Measurements from ENCODE around the gene MGLL. TPM values are rescaled to one million over a fixed set of nuclear protein-coding genes. Genes with fewer than 3 reads are reported as not detected.

Gene MGLL
- total RNA-seq, 4 donors from 2014 or later, result 26.5 to 50.2 (median 43.8) TPM

DNA sequence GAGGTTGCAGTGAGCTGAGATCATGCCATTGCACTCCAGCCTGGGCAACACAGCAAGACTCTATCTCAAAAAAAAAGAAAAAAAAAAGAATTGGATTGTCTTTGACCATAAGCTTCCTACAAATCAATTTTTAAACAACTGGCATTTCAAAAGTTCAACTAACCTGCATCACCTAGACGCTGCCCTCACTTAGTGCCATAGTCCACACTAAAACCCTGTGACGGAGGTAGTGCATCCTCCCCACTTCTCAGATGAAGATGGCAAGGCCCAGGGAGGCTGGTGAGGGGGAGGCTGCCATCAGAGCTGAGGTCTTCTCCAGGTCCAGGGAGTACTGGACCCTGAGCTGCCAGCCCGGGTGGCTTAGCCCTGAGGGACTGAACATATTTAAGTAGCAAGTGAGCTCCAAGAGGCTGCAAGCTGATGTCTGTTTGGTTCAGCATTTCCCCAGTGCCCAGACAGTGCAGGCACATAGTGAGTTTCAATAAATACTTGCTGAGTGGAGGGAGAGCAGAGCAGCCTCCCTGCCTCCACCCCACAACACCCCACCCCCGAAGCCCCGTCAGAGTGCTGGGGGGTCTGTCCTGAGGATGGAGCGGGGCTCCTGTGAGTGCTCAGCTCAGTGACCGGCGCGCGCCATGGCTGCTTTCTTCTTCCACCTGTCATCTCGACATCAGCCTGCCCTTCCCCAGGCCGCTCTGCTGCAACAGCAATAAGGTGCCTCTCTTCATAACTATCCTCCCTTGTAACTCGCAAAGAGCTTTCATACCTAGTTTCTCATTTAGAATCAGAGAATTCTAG lies 52.8 kb downstream of the MGLL start:
- Histone ChIP-seq H3K36me3 (no peaks in the 10 kb centered on the region), H3K27ac (peak overlapping the region; percentile 42 to 82 (median 68)), H3K4me3 (no peak overlapping the region), H3K9me3 (no peaks in the 10 kb centered on the region), H3K27me3 (no peaks in the 10 kb centered on the region), H3K4me1 (peaks cover 16 to 45% of the 10 kb centered on the region in 2 donors)
- intact Hi-C loops (cut with DNase I; ENCODE audit: low total_unique reads), result loop anchor here (10.0 kb wide), 1 partner anchor 185 kb away; no protein-coding TSS in a partner anchor
- DNase-seq, result no peak
- TF ChIP-seq, protein P1, sequence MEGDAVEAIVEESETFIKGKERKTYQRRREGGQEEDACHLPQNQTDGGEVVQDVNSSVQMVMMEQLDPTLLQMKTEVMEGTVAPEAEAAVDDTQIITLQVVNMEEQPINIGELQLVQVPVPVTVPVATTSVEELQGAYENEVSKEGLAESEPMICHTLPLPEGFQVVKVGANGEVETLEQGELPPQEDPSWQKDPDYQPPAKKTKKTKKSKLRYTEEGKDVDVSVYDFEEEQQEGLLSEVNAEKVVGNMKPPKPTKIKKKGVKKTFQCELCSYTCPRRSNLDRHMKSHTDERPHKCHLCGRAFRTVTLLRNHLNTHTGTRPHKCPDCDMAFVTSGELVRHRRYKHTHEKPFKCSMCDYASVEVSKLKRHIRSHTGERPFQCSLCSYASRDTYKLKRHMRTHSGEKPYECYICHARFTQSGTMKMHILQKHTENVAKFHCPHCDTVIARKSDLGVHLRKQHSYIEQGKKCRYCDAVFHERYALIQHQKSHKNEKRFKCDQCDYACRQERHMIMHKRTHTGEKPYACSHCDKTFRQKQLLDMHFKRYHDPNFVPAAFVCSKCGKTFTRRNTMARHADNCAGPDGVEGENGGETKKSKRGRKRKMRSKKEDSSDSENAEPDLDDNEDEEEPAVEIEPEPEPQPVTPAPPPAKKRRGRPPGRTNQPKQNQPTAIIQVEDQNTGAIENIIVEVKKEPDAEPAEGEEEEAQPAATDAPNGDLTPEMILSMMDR (IDR thresholded peaks at IDR 0.05 in 4 of 5, conservative IDR thresholded peaks at IDR 0.05 in 1 of 5), result no peak
- TF ChIP-seq POLR2A (IDR thresholded peaks at IDR 0.05), result no peak
- ATAC-seq, result no peak
- in situ Hi-C loops (cut with MboI; ENCODE audit: low sequenced_read_pairs in 4 of 4), result no loop called here

- Histone ChIP-seq H3K4me3 (no peak overlapping the region), H3K4me1 (peaks cover 19 to 49% of the 10 kb centered on the region in 2 donors)
Measured at GRCh38 chr3:127768346-127769008, 53.8 kb downstream of the MGLL start.

DNA sequence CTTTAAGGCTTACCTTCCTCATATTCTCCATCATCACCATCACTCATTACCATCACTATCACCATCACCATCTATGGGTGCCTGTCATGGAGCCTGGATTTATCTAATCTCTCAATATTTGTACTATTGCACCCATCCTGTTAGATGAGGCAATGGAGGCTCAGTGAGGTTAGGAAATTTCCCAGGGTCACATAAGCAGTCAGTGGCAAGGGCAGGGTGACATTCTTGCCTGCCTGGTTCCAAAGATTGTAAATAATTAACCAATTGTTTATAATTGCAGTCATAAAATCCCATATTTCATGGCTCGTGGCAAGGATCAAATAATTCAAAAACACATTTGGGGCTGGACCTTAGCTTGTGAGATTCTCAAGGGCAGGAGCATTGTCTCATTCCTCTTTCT lies 55.2 kb downstream of the MGLL start:
- Histone ChIP-seq H3K4me1 (peaks cover 30 to 54% of the 10 kb centered on the region in 2 donors), H3K27ac (peak overlapping the region in 1 of 4 donors; percentile 82), H3K27me3 (no peaks in the 10 kb centered on the region), H3K36me3 (no peaks in the 10 kb centered on the region), H3K9me3 (no peaks in the 10 kb centered on the region), H3K4me3 (no peak overlapping the region)
- DNase-seq (no peak), ATAC-seq (no peak)
- in situ Hi-C loops (cut with MboI; ENCODE audit: low sequenced_read_pairs in 4 of 4), result no loop called here
- TF ChIP-seq, protein P1 (IDR thresholded peaks at IDR 0.05 in 4 of 5, conservative IDR thresholded peaks at IDR 0.05 in 1 of 5), result no peak
- TF ChIP-seq POLR2A (IDR thresholded peaks at IDR 0.05), result no peak
- intact Hi-C loops (cut with DNase I; ENCODE audit: low total_unique reads), result loop anchor here (10.0 kb wide), 1 partner anchor 188 kb away; no protein-coding TSS in a partner anchor

More at GRCh38 chr3:127768346-127769008, 53.8 kb downstream of the MGLL start:
- intact Hi-C loops (cut with DNase I; ENCODE audit: low total_unique reads) (loop anchor here (10.0 kb wide), 1 partner anchor 186 kb away; no protein-coding TSS in a partner anchor), in situ Hi-C loops (cut with MboI; ENCODE audit: low sequenced_read_pairs in 4 of 4) (no loop called here)
- H3K36me3 ChIP-seq, result no peaks in the 10 kb centered on the region
- DNase-seq, result peak in 1 of 2 donors; percentile 67
- H3K9me3 ChIP-seq, result no peaks in the 10 kb centered on the region
- H3K27me3 ChIP-seq, result no peaks in the 10 kb centered on the region
- peak; percentile 93 for ATAC-seq
- H3K27ac ChIP-seq, result peak overlapping the region; percentile 42 to 82 (median 68)
- no peak for TF ChIP-seq POLR2A (IDR thresholded peaks at IDR 0.05)
- TF ChIP-seq, protein P1 (IDR thresholded peaks at IDR 0.05 in 4 of 5, conservative IDR thresholded peaks at IDR 0.05 in 1 of 5), result no peak

DNA sequence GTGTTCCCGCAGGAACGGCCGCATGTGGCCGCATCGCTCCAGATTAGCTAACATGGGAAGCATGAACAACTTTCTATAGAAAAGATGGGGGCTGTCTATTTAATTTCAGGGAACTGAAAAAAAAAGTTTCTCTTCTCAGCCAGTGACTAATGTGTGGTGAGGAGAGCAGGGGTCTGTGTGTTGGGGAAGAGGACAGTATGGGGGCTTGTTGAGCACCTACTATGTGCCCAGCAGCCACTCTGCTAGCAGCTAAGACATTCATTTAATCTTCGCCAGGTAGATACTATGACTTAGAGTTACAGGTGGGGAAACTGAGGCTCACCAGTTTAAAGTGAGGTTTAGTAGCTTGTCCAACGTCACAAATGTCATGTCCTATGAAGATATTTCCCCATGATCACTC lies 56.6 kb downstream of the MGLL start:
- Histone ChIP-seq H3K36me3 (no peaks in the 10 kb centered on the region), H3K9me3 (no peaks in the 10 kb centered on the region), H3K27me3 (no peaks in the 10 kb centered on the region), H3K4me3 (no peak overlapping the region), H3K4me1 (peaks cover 36 to 59% of the 10 kb centered on the region in 2 donors), H3K27ac (peak overlapping the region in 1 of 4 donors; percentile 11)
- ATAC-seq, result no peak
- TF ChIP-seq, protein P1 (IDR thresholded peaks at IDR 0.05 in 4 of 5, conservative IDR thresholded peaks at IDR 0.05 in 1 of 5), result no peak
- in situ Hi-C loops (cut with MboI; ENCODE audit: low sequenced_read_pairs in 4 of 4), result no loop called here
- intact Hi-C loops (cut with DNase I; ENCODE audit: low total_unique reads), result loop anchor here (10.0 kb wide), 1 partner anchor 189 kb away; no protein-coding TSS in a partner anchor
- DNase-seq, result no peak

Measured in gastrocnemius medialis (tissue), 4 donors.